GM12873 (cell line): ENCODE results near the gene PERCC1.

Source experiments
- CTCF ChIP-seq: IDR thresholded peaks from 2 replicates; pipeline ENCODE4 v1.5.1; 2012; ENCODE audit warnings: low read depth, mild to moderate bottlenecking, moderate library complexity, low read length, control low read depth; ENCODE audit not compliant: insufficient read depth; ENCODE audit errors: missing control alignments

The PERCC1 gene

DNA sequence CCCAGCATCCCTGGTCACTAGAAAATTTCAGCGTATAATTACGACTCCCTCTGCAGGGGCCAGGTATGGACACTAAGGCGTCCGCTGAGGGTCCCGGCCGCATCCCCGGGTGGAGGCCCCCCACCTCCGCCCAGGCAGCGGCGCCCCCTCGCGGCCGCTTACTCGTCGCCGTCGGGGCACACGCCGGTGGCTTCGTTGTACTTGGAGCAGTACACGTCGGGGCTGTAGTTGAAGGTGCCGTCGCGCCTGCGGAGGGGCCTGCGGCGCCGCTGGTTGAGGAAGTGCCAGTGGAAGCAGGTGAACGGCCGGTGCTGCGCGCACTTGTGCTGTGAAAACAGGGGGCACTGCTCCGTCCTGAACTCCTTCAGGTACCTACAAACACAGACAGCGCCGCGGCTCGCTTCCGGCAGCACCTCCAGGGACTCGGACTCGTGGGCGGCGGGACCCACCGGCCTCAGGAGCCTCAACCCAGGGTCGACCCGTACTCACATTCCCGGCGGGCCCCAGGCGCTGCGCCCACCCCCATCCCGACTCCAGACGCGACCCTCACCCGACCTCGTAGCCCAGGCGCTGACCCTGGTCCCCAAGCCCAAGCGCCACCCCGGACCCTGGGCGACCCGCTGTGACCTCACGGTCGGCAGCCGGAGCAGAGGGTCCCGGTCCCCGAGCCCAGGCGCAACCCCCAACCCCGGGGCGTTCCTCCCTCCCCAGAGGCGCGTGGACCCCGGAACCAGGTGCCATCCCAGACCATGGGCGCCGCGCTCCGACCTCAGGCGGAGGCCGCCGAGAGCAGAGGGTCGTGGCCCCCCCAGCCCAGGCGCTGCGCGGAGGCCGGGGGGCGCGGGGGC, 17.0 kb upstream of the PERCC1 start:
- peak; percentile 69 for TF ChIP-seq CTCF

DNA sequence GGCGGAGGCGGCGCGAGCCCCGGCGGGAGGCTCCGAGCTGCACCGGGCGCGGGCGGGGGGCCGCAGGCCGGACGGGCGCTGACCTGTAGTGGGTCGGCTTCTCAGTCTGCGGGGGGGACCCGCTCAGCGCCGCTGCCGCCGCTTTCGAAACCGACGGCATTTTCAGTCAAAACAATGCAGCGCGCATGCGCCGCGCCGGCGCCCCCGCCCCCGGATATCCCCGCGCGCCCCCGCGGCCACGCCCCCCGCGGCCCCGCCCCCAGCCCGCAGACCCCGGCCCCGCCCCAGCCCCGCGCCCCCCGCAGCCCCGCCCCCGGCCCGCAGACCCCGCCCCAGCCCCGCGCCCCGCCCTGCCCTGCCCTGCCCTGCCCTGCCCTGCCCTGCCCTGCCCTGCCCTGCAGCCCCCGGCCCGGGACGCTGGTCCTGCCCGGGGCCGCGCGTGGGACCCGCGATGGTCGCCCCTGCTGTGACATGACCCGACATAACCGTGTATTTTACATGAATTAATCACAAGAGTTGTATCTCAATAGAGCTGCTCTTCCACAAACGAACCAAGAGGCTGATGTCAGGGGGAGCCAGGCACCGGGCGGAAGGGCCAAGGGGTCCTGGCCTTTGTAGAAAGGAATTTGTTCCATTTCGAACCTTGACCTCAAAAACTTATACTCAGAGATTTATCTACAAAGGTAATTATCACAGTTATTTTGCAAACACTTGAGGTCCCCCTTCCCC, 16.2 kb upstream of the PERCC1 start, which contains the start of gene UNKL:
TSS of gene UNKL (minus strand) at position 173 of the 729 bp plus-strand sequence. CDS start at position 160, 13 bp downstream.
- no peak for TF ChIP-seq CTCF

DNA sequence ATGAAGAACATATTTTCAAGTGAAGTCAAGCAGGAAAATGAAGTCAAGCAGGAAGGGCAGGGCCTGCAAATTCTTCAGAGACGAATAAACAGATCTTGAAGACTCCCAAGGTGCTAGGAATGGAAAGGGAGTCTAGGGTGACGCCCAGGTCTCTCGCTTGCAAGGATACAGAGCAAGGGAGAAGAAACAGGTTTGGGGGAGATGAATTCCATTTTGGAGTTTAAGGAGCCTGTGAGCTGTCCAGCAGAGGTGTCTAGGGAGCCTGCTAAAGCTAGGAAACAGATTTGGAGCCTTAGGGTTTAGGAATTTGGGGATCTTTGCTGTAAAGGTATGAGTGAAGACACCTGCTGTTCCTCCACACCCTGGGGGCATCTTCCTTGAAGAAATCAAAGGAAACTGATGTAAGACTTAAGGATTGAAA, 14.3 kb upstream of the PERCC1 start:
- TF ChIP-seq CTCF: no peak

- TF ChIP-seq CTCF: no peak
Observed at GRCh38 chr16:1420111-1420539, 10.8 kb upstream of the PERCC1 start.

- TF ChIP-seq CTCF: no peak
Observed at GRCh38 chr16:1422076-1422475, 8.8 kb upstream of the PERCC1 start.

- TF ChIP-seq CTCF: no peak
Observed at GRCh38 chr16:1424028-1424427, 6.8 kb upstream of the PERCC1 start.

- no peak for TF ChIP-seq CTCF
Observed at GRCh38 chr16:1425616-1426370, 5.1 kb upstream of the PERCC1 start.
